GM19438 (cell line): ENCODE data around the gene WEE1.

ENCODE experiments used
- ATAC-seq: cut with Tn5 transposase; IDR thresholded peaks from one replicate; pipeline ENCODE4 v1.9.1; 2021; ENCODE audit warnings: low read depth; ENCODE audit not compliant: unreplicated experiment

The WEE1 gene

GRCh38 chr11:9565822-9566560 lies 7.5 kb upstream of the WEE1 start:
- ATAC-seq: peak; percentile 82

DNA sequence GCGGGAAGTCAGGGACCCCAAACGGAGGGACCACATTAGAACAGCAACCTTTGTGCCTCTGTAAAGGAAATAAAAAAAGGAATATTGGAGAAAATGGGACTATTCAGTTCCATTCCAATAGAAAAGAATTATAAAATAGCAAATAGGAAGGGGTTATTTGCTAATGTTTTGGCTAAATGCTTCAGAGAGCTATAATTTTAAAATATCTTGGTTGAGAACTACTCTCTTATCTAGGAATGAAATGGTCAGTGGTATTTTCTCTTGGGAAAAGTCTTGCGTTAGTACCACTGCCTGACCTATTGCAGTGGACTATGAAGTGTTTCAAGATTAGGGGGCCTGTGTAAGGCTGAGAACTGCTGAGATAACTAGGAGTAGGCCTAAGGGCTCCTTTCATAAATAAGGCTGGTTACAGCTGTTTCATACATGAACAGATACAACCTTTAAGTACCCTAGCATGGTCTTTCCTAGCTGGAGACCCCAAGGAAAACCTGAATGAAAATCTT lies 6.9 kb upstream of the WEE1 start:
- ATAC-seq: no peak

- ATAC-seq: no peak
Measured at GRCh38 chr11:9567401-9567800, 6.1 kb upstream of the WEE1 start.

- ATAC-seq: no peak
Measured at GRCh38 chr11:9568161-9568853, 5.2 kb upstream of the WEE1 start.

GRCh38 chr11:9568854-9569587 lies 4.4 kb upstream of the WEE1 start:
- ATAC-seq: no peak

GRCh38 chr11:9569588-9570164 lies 3.8 kb upstream of the WEE1 start:
- no peak for ATAC-seq

- no peak for ATAC-seq
Measured at GRCh38 chr11:9570313-9571025, 3.0 kb upstream of the WEE1 start.

- ATAC-seq: no peak
Measured at GRCh38 chr11:9571071-9571762, 2.3 kb upstream of the WEE1 start.

GRCh38 chr11:9571763-9572115 lies 1.7 kb upstream of the WEE1 start:
- ATAC-seq: no peak

GRCh38 chr11:9573775-9574621 lies 528 bp downstream of the WEE1 start:
- ATAC-seq: peak; percentile 0

DNA sequence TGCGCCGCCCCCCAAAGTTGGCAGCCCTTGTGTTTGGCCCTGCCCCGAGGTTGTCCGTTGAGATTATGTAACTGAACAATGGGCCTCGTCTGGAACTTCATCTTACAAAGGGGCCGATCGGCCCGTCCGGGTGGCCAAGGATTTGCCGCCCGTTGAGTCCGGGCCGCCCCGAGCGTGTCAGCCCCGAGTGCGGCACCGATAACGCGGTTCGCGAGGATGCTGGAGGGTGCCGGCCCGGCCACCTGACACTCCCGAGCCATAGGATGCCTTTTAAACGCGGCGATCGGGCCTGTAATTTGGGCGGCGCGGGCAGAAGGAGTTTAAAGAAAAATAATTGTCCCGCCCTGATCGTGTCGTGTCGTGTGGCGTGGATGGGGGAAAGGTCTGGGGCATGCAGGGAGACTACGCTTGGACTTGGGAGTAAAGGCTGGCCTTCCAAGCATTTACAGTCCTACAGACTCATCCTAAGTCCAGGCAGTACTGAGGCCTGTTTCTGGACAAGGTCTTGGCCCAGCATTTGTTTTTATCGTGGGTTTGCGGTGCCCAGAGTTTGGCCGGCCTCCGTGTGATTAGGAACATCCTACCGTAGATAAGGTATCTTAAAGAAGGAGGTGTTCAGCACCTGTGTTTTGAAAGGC lies 1.3 kb downstream of the WEE1 start:
- ATAC-seq: no peak

- ATAC-seq: no peak
Measured at GRCh38 chr11:9575260-9576240, 2.1 kb downstream of the WEE1 start.

DNA sequence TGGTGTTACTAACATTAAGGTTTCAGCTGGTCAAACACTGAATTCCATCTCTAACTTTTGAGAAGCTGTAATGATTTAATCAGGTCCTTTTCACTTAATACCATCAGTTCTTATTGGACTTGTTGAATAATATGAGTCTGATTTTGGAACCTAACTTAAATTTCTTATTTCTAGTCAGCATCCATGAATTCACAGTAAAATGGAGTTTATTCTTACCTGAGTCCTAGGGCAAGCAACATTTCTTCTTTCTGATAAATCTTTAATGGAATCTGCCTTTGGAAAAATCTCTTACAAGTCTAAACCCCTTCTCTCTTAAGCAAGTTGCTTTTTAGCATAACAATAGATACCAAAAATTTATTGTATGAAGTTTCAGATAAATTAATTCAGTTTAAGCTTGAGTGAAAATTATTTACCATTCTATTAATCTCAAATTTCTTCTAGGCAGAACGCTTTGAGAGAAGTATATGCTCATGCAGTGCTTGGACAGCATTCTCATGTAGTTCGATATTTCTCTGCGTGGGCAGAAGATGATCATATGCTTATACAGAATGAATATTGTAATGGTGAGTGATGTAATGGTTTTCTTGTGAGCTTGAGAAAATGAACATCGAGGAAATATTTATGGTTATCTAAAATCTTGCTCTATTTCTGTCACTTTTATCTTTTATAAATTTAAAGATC lies 3.4 kb downstream of the WEE1 start:
- no peak for ATAC-seq

GRCh38 chr11:9577556-9577955 lies 4.1 kb downstream of the WEE1 start:
- no peak for ATAC-seq

DNA sequence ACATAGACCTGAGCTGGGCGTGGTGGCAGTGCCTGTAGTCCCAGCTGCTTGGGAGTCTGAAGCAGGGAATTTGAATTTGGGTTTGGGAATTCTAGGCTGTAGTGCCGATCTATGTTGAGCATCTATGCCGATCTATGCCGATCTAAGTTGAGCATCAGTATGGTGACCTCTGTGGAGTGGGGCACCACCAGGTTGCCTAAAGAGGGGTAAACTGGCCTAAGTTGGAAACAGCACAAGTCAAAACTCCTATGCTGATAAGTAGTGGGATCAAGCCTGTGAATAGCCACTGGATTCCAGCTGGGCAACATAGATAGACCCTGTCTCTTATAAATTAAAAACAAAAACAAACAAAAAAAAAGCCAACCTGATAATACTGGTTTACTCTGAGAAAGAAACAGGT lies 7.4 kb downstream of the WEE1 start:
- no peak for ATAC-seq

DNA sequence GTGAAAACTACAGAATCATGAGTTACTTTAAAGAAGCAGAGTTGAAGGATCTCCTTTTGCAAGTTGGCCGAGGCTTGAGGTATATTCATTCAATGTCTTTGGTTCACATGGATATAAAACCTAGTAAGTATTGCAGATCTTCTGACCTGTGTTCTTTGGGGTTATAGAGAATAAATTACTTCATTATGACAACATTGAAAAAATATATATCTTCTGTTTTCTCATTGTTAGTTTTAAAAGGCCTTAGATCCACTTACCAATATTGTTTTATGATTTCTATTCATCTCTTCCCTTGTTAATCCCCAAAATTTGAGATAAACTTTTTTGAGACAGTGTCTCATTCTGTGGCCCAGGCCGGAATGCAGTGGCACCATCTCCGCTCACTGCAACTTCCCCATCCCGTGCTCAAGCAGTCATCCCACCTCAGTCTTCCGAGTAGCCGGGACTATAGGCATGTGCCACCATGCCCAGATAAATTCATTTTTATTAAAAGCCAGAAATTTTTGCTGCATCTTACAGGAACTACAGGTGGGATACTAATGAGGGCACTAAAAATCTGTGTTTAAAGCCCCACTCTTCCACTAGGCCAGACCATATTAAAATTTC lies 8.2 kb downstream of the WEE1 start:
- no peak for ATAC-seq
